Kidney epithelial cell (primary cell): ENCODE measurements around the gene GNG7. TPM values are rescaled to one million over a fixed set of nuclear protein-coding genes. Genes with fewer than 3 reads are reported as not detected.
"Not testable (repeated sequence)": the region's sequence is repeated elsewhere in the genome, so short reads cannot be mapped to it uniquely, and the experiment has no call there.

Experiments used
- DNase-seq: peaks from one replicate; pipeline ENCODE4 v3.0.0-alpha.2; 2010; ENCODE audit warnings: low read depth
- H3K27me3 ChIP-seq: 2 replicates; pipeline ENCODE4 v1.6.0; 2011; ENCODE audit warnings: low read length; ENCODE audit not compliant: control insufficient read depth, insufficient read depth
- H3K36me3 ChIP-seq: 2 replicates; pipeline ENCODE4 v1.5.1; 2011; ENCODE audit warnings: low read length; ENCODE audit not compliant: control insufficient read depth, insufficient read depth
- H3K4me3 ChIP-seq: 2 replicates; pipeline ENCODE4 v1.5.1; 2011; ENCODE audit warnings: low read depth, mild to moderate bottlenecking, control low read depth, low read length
- total RNA-seq: library from RNA; depleted of rRNA; stranded (reverse); fragments of >200 nt; gene quantifications from 2 replicates; pipeline ENCODE4 v1.2.3, GENCODE V29; 2015
- TF ChIP-seq, protein P1 (sequence below): IDR thresholded peaks from 2 replicates; pipeline ENCODE4 v1.5.1; 2011; ENCODE audit warnings: mild to moderate bottlenecking, moderate library complexity, low read length, control low read depth, inconsistent platforms; ENCODE audit not compliant: insufficient read depth, poor library complexity, severe bottlenecking

Gene GNG7
- total RNA-seq, 1 donor from 2014 or later: 0.33 TPM

DNA sequence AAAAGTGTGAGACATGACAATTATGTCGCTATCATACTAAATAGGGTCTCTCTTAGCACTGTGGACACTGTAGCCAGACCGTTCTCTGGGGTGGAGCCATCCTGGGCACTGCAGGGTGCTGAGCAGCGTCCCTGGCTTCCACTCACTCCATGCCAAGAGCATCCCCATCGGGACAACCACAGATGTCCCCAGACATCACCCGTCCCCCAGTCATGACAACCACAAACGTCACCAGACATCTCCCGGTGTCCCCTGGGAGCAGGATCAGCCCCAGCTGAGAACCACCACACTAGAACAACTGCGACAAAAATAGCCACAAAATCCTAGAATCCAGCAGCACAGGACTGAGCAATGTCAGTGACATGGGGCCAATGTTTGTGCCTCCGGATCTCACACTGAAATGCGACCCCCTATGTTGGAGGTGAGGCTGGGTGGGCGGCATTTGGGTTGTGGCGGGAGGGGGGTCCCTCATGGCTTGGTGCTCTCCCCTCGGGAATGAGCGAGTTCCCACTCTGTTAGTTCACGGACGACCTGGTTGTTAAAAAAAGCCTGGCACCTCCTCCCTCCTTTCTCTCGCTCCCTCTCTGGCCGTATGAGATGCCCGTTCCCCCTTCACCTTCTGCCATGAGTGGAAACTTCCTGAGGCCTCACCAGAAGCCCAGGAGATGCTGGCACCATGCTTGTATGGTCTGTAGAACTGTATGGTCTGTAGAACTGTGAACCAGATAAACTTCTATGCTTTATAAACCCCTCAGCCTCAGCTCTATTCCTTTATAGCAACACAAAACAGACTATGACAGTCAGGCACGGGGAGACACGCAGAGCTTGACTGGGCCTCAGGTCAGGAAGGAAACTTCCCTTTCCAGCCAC lies 132.7 kb downstream of the GNG7 start:
- TF ChIP-seq, protein P1, sequence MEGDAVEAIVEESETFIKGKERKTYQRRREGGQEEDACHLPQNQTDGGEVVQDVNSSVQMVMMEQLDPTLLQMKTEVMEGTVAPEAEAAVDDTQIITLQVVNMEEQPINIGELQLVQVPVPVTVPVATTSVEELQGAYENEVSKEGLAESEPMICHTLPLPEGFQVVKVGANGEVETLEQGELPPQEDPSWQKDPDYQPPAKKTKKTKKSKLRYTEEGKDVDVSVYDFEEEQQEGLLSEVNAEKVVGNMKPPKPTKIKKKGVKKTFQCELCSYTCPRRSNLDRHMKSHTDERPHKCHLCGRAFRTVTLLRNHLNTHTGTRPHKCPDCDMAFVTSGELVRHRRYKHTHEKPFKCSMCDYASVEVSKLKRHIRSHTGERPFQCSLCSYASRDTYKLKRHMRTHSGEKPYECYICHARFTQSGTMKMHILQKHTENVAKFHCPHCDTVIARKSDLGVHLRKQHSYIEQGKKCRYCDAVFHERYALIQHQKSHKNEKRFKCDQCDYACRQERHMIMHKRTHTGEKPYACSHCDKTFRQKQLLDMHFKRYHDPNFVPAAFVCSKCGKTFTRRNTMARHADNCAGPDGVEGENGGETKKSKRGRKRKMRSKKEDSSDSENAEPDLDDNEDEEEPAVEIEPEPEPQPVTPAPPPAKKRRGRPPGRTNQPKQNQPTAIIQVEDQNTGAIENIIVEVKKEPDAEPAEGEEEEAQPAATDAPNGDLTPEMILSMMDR: no peak
- DNase-seq: no peak
- Histone ChIP-seq H3K36me3 (no peaks in the 10 kb centered on the region), H3K27me3 (no peaks in the 10 kb centered on the region), H3K4me3 (no peak overlapping the region)

DNA sequence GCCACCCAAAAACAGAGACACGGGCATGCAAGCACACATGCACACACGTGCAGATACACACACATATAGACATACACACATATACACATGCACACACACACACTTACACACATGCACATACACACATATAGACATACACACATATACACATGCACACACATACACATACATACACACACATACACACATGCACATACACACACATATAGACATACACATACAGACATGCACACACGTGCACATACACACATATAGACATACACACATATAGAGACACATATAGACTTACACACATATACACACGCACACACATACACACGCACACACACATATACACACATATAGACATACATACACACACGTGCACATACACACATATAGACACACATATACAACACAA lies 134.5 kb downstream of the GNG7 start:
- H3K4me3 ChIP-seq: no peak overlapping the region
- TF ChIP-seq, protein P1: no peak
- H3K27me3 ChIP-seq: no peaks in the 10 kb centered on the region
- no peak for DNase-seq
- no peaks in the 10 kb centered on the region for H3K36me3 ChIP-seq

DNA sequence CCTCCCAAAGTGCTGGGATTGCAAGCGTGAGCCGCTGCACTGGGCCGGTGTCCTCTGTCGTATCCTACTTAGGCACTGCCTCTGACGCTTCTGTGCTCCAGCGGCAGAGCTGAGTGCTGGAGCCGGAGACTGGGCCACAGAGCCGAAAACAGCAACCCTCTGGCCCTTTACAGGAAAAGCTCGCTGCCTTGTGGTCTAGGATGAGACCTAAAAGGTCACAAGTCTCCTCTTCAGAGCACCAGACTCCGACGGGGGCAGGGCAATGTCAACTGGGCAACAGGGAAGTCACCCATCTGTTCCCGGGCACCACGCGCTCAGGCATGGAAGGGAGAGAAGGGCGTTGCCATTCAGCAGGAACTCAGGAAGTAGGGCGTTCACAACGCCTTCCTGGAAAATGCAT lies 134.9 kb downstream of the GNG7 start:
- DNase-seq: no peak
- TF ChIP-seq, protein P1: no peak
- no peaks in the 10 kb centered on the region for H3K36me3 ChIP-seq
- H3K27me3 ChIP-seq: no peaks in the 10 kb centered on the region
- H3K4me3 ChIP-seq: no peak overlapping the region

DNA sequence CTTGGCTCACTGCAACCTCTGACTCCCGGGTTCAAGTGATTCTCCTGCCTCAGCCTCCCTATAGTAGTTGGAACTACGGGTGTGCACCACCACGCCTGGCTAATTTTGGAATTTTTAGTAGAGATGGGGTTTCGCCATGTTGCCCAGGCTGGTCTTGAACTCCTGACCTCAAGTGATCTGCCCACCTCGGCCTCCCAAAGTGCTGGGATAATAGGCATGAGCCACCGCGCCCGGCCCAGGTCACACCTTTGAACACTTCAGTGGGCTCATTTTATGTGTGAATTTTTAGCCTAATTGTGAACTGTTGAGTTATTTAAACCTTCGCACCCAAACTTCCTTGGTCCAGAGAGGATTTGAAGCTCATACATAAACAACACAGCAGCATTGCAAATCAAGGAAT lies 138.9 kb downstream of the GNG7 start:
- H3K36me3 ChIP-seq, DNase-seq, H3K4me3 ChIP-seq, H3K27me3 ChIP-seq: not testable (repeated sequence)

DNA sequence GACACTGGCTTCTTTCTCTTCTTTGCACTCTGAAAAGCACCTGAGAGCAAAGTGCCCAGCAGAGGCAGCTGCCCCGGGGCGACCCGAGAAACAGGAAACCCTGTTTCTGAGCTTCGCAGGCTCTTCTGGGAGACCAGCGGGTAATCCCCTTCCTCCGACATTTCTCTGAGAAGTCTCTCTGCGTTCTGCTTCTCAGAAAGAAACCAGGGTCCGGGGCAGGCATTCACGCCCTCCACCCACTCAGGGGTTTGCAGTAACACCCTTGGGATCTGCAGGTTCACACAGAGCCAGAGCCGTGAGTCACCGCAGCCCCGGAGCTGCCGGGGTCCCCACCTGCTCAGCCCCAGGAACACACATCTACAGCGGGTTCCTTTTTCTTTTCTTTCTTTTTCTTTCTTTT lies 140.6 kb downstream of the GNG7 start:
- TF ChIP-seq, protein P1: no peak
- Histone ChIP-seq H3K36me3 (no peaks in the 10 kb centered on the region), H3K27me3 (no peaks in the 10 kb centered on the region), H3K4me3 (no peak overlapping the region)
- DNase-seq: no peak

DNA sequence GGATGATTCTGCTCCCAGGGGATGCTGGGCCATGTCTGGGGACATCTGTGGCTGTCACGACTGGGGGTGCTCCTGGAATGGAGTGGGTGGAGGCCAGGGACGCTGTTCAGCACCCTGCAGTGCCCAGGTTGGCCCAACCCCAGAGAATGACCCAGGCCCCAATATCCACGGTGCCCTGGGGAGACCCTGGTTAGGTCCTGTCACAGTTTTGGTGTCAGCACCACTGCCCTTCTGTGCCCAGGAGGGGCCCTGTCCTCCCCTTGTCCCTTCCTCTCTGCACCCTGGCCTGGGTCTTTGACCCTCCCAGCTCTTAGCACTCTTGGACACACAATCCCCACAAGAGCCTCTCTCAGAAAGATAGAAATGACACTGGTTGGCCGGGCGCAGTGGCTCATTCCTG lies 141.3 kb downstream of the GNG7 start:
- TF ChIP-seq, protein P1: no peak
- Histone ChIP-seq H3K36me3 (no peaks in the 10 kb centered on the region), H3K4me3 (no peak overlapping the region), H3K27me3 (no peaks in the 10 kb centered on the region)
- DNase-seq: no peak
